Endothelial cell of umbilical vein (primary cell): Measurements from ENCODE around the gene RBM22. TPM values are rescaled to one million over a fixed set of nuclear protein-coding genes. Genes with fewer than 3 reads are reported as not detected.

Experiments used
- BruUV-seq: library from RNA; stranded (reverse); fragments of 400-500 nt; replicated peaks from 2 replicates; lab custom pipeline; 2021; lab: Mats Ljungman, UMichigan
- CTCF ChIA-PET: fragments of 300-600, 350-600 bp; sonication (Branson Sonifier 250); formaldehyde crosslinking; loops from one replicate; lab custom pipeline; 2021; ENCODE audit warnings: antibody characterized with exemption, inconsistent platforms; lab: Charles Lee
- POLR2A ChIA-PET: fragments of 300-600, 350-600 bp; sonication (Branson Sonifier 250); formaldehyde crosslinking; loops from one replicate; lab custom pipeline; 2021; ENCODE audit warnings: antibody characterized with exemption, inconsistent platforms; lab: Charles Lee
- DNase-seq: peaks from one replicate; pipeline ENCODE4 v3.0.0-alpha.2; 2011; ENCODE audit warnings: low read depth, low spot score
- FAIRE-seq: peaks from 2 replicates; lab custom pipeline; 2011; peaks lifted over from hg19 to GRCh38; lab: Jason Lieb, UNC
- H2AFZ ChIP-seq: 2 replicates; pipeline ENCODE4 v1.6.0; 2012; ENCODE audit warnings: low read depth, low read length, control low read depth, inconsistent platforms
- H3K27ac ChIP-seq: 2 replicates; pipeline ENCODE4 v1.5.1; 2011; ENCODE audit warnings: low read depth, mild to moderate bottlenecking, control low read depth, low read length, moderate library complexity; ENCODE audit not compliant: insufficient read depth
- H3K27me3 ChIP-seq, 2 experiments: 2 replicates each; pipeline versions ENCODE4 v1.6.0 to v1.6.1; 2011; ENCODE audit warnings: low read length in 2 of 2, mixed read lengths in 1 of 2; ENCODE audit not compliant: control insufficient read depth in 2 of 2, insufficient read depth in 2 of 2
- H3K36me3 ChIP-seq, 2 experiments: 2 replicates in 1 of 2; 3 replicates in 1 of 2; pipeline ENCODE4 v1.5.1; 2011; ENCODE audit warnings: low read length in 2 of 2, mild to moderate bottlenecking in 1 of 2, moderate library complexity in 1 of 2; ENCODE audit not compliant: control insufficient read depth in 2 of 2, insufficient read depth in 2 of 2; ENCODE audit errors: extremely low read depth in 1 of 2
- H3K4me1 ChIP-seq: 3 replicates; pipeline ENCODE4 v1.5.1; 2011; ENCODE audit warnings: mild to moderate bottlenecking, low read length; ENCODE audit not compliant: control insufficient read depth, insufficient read depth; ENCODE audit errors: extremely low read depth
- H3K4me2 ChIP-seq: 2 replicates; pipeline ENCODE4 v1.6.1; 2011; ENCODE audit warnings: low read length, control low read depth, mixed read lengths; ENCODE audit not compliant: insufficient read depth
- H3K4me3 ChIP-seq, 3 experiments: fragments of 200-600 bp in 1 of 3; sonication (generic), shearing (Covaris generic) in 1 of 3; replicated peaks in 1 of 3; 2 replicates each; pipeline ENCODE4 v1.5.1; 2011 to 2016; ENCODE audit warnings: control low read depth in 3 of 3, low read length in 3 of 3, mild to moderate bottlenecking in 2 of 3, inconsistent platforms in 1 of 3, low read depth in 1 of 3, moderate library complexity in 1 of 3; ENCODE audit not compliant: insufficient read depth in 1 of 3
- H3K79me2 ChIP-seq: 2 replicates; pipeline ENCODE4 v1.6.0; 2012; ENCODE audit warnings: low read length, inconsistent platforms; ENCODE audit not compliant: control insufficient read depth, insufficient read depth
- H3K9ac ChIP-seq: replicated peaks from 2 replicates; pipeline ENCODE3; 2011; ENCODE audit warnings: low read length, control low read depth; ENCODE audit not compliant: insufficient read depth; ENCODE audit errors: extremely low read depth
- H3K9me1 ChIP-seq: replicated peaks from 3 replicates; pipeline ENCODE4 v1.6.0; 2011; ENCODE audit warnings: mild to moderate bottlenecking, low read length; ENCODE audit not compliant: control insufficient read depth, insufficient read depth; ENCODE audit errors: extremely low read depth
- H3K9me3 ChIP-seq: replicated peaks from 2 replicates; pipeline ENCODE4 v1.5.1; 2012; ENCODE audit warnings: low read length, inconsistent platforms; ENCODE audit not compliant: control insufficient read depth, insufficient read depth
- H4K20me1 ChIP-seq: replicated peaks from 2 replicates; pipeline ENCODE3; 2011; ENCODE audit warnings: mild to moderate bottlenecking, low read length; ENCODE audit not compliant: control insufficient read depth, insufficient read depth; ENCODE audit errors: extremely low read depth
- EZH2 ChIP-seq: IDR thresholded peaks from 2 replicates; pipeline ENCODE4 v1.6.1; 2012; ENCODE audit warnings: borderline replicate concordance, low read depth, mild to moderate bottlenecking, moderate library complexity, low read length, inconsistent platforms; ENCODE audit not compliant: severe bottlenecking
- JUN ChIP-seq: IDR thresholded peaks from 2 replicates; pipeline ENCODE4 v1.6.1; 2011; ENCODE audit warnings: borderline replicate concordance, low read depth; ENCODE audit not compliant: insufficient read length, insufficient read depth
- MAX ChIP-seq: IDR thresholded peaks from 2 replicates; pipeline ENCODE4 v1.6.1; 2011; ENCODE audit not compliant: insufficient read depth, insufficient read length
- POLR2A ChIP-seq: IDR thresholded peaks from 2 replicates; pipeline ENCODE4 v1.6.1; 2012; ENCODE audit warnings: low read depth, mild to moderate bottlenecking, control low read depth, low read length
- dilution Hi-C: fragments of 300-500 bp; cut with MboI; formaldehyde crosslinking; loops from one replicate; pipeline ENCODE4 v1.15.0; 2019; ENCODE audit warnings: low sequenced_read_pairs; ENCODE audit not compliant: extremely low pct_ligation_motif_present
- intact Hi-C: fragments of 100-400 bp; cut with micrococcal nuclease; formaldehyde crosslinking; loops from one replicate; pipeline ENCODE4 v1.10.0; 2022
- polyA plus RNA-seq, 4 experiments: library from polyadenylated mRNA; depleted of rRNA in 3 of 4; stranded (reverse) in 3 of 4; unstranded in 1 of 4; fragments of >200 nt; gene quantifications; 2 replicates each; pipeline versions ENCODE4 v1.2.1 to v1.2.3, GENCODE V29; 2011 to 2012; ENCODE audit warnings: missing spikeins in 1 of 4
- total RNA-seq: library from RNA; stranded (reverse); gene quantifications from 2 replicates; pipeline ENCODE4 v1.2.3, GENCODE V29; 2021

Gene RBM22
- total and polyA plus RNA-seq, 2 donors (not counting 3 experiments of a cell fraction or from before 2014, with no cell fraction given): 41.8 to 51.2 TPM

GRCh38 chr5:150642567-150642927 lies 58.3 kb downstream of the RBM22 start:
- ChIA-PET CTCF (interaction anchor here (0.9 to 6.8 kb wide), 13 partner anchors 10 to 183 kb away, joined by 3 to 52 read pairs (median 5); partner anchors contain the start of gene RBM22), POLR2A (interaction anchor here (1.0 to 1.5 kb wide), 2 partner anchors 11 to 53 kb away, joined by 3 to 4 read pairs; no protein-coding TSS in a partner anchor)
- FAIRE-seq (peak; percentile 92), DNase-seq (peak; percentile 84)
- BruUV-seq: no TSS peak
- Histone ChIP-seq H2AFZ (no peak overlapping the region), H3K27ac (peak overlapping the region; percentile 98), H3K4me3 (peak overlapping the region in 2 of 3 experiments; percentile 60 to 73), H3K79me2 (peaks cover 51% of the 10 kb centered on the region), H3K9me1 (no peaks in the 10 kb centered on the region), H3K4me2 (peak overlapping the region; percentile 78), H4K20me1 (no peaks in the 10 kb centered on the region), H3K4me1 (peaks cover 67% of the 10 kb centered on the region), H3K36me3 (peaks cover 0 to 9% of the 10 kb centered on the region in 2 experiments), H3K27me3 (no peaks in the 10 kb centered on the region), H3K9ac (peak overlapping the region; percentile 98), H3K9me3 (no peaks in the 10 kb centered on the region)
- intact Hi-C loops (loop anchor here (1.0 kb wide), 2 partner anchors 11 to 81 kb away; no protein-coding TSS in a partner anchor), dilution Hi-C loops (no loop called here)
- no peak for TF ChIP-seq MAX
- TF ChIP-seq JUN: peak; percentile 23

GRCh38 chr5:150641824-150642566 lies 58.9 kb downstream of the RBM22 start:
- FAIRE-seq: no peak

More at GRCh38 chr5:150641824-150642566, 58.9 kb downstream of the RBM22 start:
- H3K27me3 ChIP-seq: no peaks in the 10 kb centered on the region
- ChIA-PET CTCF (interaction anchor here (0.9 to 6.8 kb wide), 13 partner anchors 11 to 183 kb away, joined by 3 to 52 read pairs (median 5); partner anchors contain the start of gene RBM22), POLR2A (interaction anchor here (1.0 to 1.5 kb wide), 3 partner anchors 11 to 52 kb away, joined by 3 to 4 read pairs (median 3); no protein-coding TSS in a partner anchor)
- DNase-seq: no peak
- H3K9ac ChIP-seq: peak overlapping the region; percentile 98
- H3K36me3 ChIP-seq: peaks cover 0 to 5% of the 10 kb centered on the region in 2 experiments
- no TSS peak for BruUV-seq
- H3K4me3 ChIP-seq: peak overlapping the region in 2 of 3 experiments; percentile 60 to 73
- TF ChIP-seq POLR2A (peak; percentile 9), EZH2 (no peak)
- peaks cover 46% of the 10 kb centered on the region for H3K79me2 ChIP-seq
- peak overlapping the region; percentile 78 for H3K4me2 ChIP-seq
- H2AFZ ChIP-seq: no peak overlapping the region
- intact Hi-C loops: loop anchor here (1.0 to 2.0 kb wide), 6 partner anchors 11 to 191 kb away; no protein-coding TSS in a partner anchor
- no peaks in the 10 kb centered on the region for H3K9me3 ChIP-seq
- dilution Hi-C loops: no loop called here
- peak overlapping the region; percentile 98 for H3K27ac ChIP-seq
- H3K4me1 ChIP-seq: peaks cover 71% of the 10 kb centered on the region
- no peaks in the 10 kb centered on the region for H4K20me1 ChIP-seq
- no peaks in the 10 kb centered on the region for H3K9me1 ChIP-seq
